ENCODE data around the gene ZNF423. TPM values are rescaled to one million over a fixed set of nuclear protein-coding genes. Genes with fewer than 3 reads are reported as not detected.

Gene ZNF423
- total RNA-seq, 1 experiment from 2014 or later, result 0.20 TPM

GRCh38 chr16:49674351-49674851, 181.5 kb downstream of the ZNF423 start:
- ChIA-PET POLR2A (no interaction called here), CTCF (no interaction called here)
- H3K27me3 Mint-ChIP-seq (ENCODE audit: insufficient read depth, unreplicated experiment), result peaks cover 19% of the 10 kb centered on the region
- Histone ChIP-seq H3K4me3 (ENCODE audit: low read depth, low read length) (no peak overlapping the region), H3K4me1 (no peaks in the 10 kb centered on the region), H3K9me3 (peaks cover 3% of the 10 kb centered on the region), H3K36me3 (ENCODE audit: control insufficient read depth, insufficient read depth, low read length) (no peaks in the 10 kb centered on the region), H3K27me3 (replicated peaks; ENCODE audit: control insufficient read depth, insufficient read depth, low read length) (no peaks in the 10 kb centered on the region; the same call in 1 of the 2 replicates)
- BruUV-seq (replicated peaks), result no TSS peak
- no peaks in the 10 kb centered on the region for H3K9me3 Mint-ChIP-seq (ENCODE audit: unreplicated experiment)
- no peaks in the 10 kb centered on the region for H3K36me3 Mint-ChIP-seq (ENCODE audit: insufficient read depth, unreplicated experiment)
- no peak overlapping the region for H3K27ac Mint-ChIP-seq (ENCODE audit: unreplicated experiment)
- DNase-seq, result no peak
- intact Hi-C loops (cut with micrococcal nuclease; ENCODE audit: unreplicated experiment), result no loop called here
- no peaks in the 10 kb centered on the region for H3K4me1 Mint-ChIP-seq (ENCODE audit: low read depth, unreplicated experiment)
- no peak for TF ChIP-seq CTCF (IDR thresholded peaks at IDR 0.05; ENCODE audit: insufficient read depth in 1 of 2, low read depth in 1 of 2, low read length in 1 of 2, severe bottlenecking in 1 of 2, unreplicated experiment in 1 of 2)
- no peak overlapping the region for H3K4me3 Mint-ChIP-seq (ENCODE audit: unreplicated experiment)

- Histone ChIP-seq H3K36me3 (ENCODE audit: control insufficient read depth, insufficient read depth, low read length) (no peaks in the 10 kb centered on the region), H3K4me3 (ENCODE audit: low read depth, low read length) (no peak overlapping the region), H3K9me3 (no peaks in the 10 kb centered on the region), H3K4me1 (no peaks in the 10 kb centered on the region), H3K27me3 (replicated peaks; ENCODE audit: control insufficient read depth, insufficient read depth, low read length) (no peaks in the 10 kb centered on the region; the same call in 1 of the 2 replicates)
- Mint-ChIP-seq H3K4me3 (ENCODE audit: unreplicated experiment) (no peak overlapping the region), H3K4me1 (ENCODE audit: low read depth, unreplicated experiment) (no peaks in the 10 kb centered on the region), H3K27ac (ENCODE audit: unreplicated experiment) (no peak overlapping the region), H3K27me3 (ENCODE audit: insufficient read depth, unreplicated experiment) (peaks cover 19% of the 10 kb centered on the region), H3K9me3 (ENCODE audit: unreplicated experiment) (no peaks in the 10 kb centered on the region), H3K36me3 (ENCODE audit: insufficient read depth, unreplicated experiment) (no peaks in the 10 kb centered on the region)
- no peak for TF ChIP-seq CTCF (IDR thresholded peaks at IDR 0.05; ENCODE audit: insufficient read depth in 1 of 2, low read depth in 1 of 2, low read length in 1 of 2, severe bottlenecking in 1 of 2, unreplicated experiment in 1 of 2)
- no peak for DNase-seq
- intact Hi-C loops (cut with micrococcal nuclease; ENCODE audit: unreplicated experiment), result no loop called here
- CTCF ChIA-PET, result no interaction called here
- BruUV-seq (replicated peaks), result no TSS peak
- POLR2A ChIA-PET, result no interaction called here
Observed at GRCh38 chr16:49673442-49673841, 182.5 kb downstream of the ZNF423 start.

GRCh38 chr16:49672753-49673152, 183.2 kb downstream of the ZNF423 start:
- no peaks in the 10 kb centered on the region for H3K36me3 Mint-ChIP-seq (ENCODE audit: insufficient read depth, unreplicated experiment)
- Histone ChIP-seq H3K27me3 (replicated peaks; ENCODE audit: control insufficient read depth, insufficient read depth, low read length) (no peaks in the 10 kb centered on the region; the same call in 1 of the 2 replicates), H3K4me3 (ENCODE audit: low read depth, low read length) (no peak overlapping the region), H3K4me1 (no peaks in the 10 kb centered on the region), H3K9me3 (no peaks in the 10 kb centered on the region), H3K36me3 (ENCODE audit: control insufficient read depth, insufficient read depth, low read length) (no peaks in the 10 kb centered on the region)
- peaks cover 19% of the 10 kb centered on the region for H3K27me3 Mint-ChIP-seq (ENCODE audit: insufficient read depth, unreplicated experiment)
- H3K27ac Mint-ChIP-seq (ENCODE audit: unreplicated experiment), result no peak overlapping the region
- H3K9me3 Mint-ChIP-seq (ENCODE audit: unreplicated experiment), result no peaks in the 10 kb centered on the region
- no peak overlapping the region for H3K4me3 Mint-ChIP-seq (ENCODE audit: unreplicated experiment)
- POLR2A ChIA-PET, result no interaction called here
- BruUV-seq (replicated peaks), result no TSS peak
- no peak for DNase-seq
- TF ChIP-seq CTCF (IDR thresholded peaks at IDR 0.05; ENCODE audit: insufficient read depth in 1 of 2, low read depth in 1 of 2, low read length in 1 of 2, severe bottlenecking in 1 of 2, unreplicated experiment in 1 of 2), result no peak
- intact Hi-C loops (cut with micrococcal nuclease; ENCODE audit: unreplicated experiment), result no loop called here
- no peaks in the 10 kb centered on the region for H3K4me1 Mint-ChIP-seq (ENCODE audit: low read depth, unreplicated experiment)
- CTCF ChIA-PET, result no interaction called here
